HCT116 (cell line): ENCODE results near the gene TACR3. TPM values are rescaled to one million over a fixed set of nuclear protein-coding genes. Genes with fewer than 3 reads are reported as not detected.

Experiments used
- ATAC-seq: fragments of 200-7000 bp; cut with Tn5 transposase; 2 replicates; pipeline ENCODE4 v1.9.1; 2020; ENCODE audit warnings: mild to moderate bottlenecking, moderate library complexity
- BruUV-seq: library from RNA; stranded (reverse); fragments of 400-500 nt; replicated peaks from 2 replicates; lab custom pipeline; 2021; lab: Mats Ljungman, UMichigan
- CTCF ChIA-PET: fragments of 300-600 bp; sonication (Branson Sonifier 250); formaldehyde crosslinking; loops from one replicate; lab custom pipeline; 2021; ENCODE audit warnings: antibody characterized with exemption; lab: Charles Lee
- POLR2A ChIA-PET: fragments of 300-600, 350-600 bp; sonication (Branson Sonifier 250); formaldehyde crosslinking; loops from one replicate; lab custom pipeline; 2021; ENCODE audit warnings: antibody characterized with exemption; lab: Charles Lee
- RAD21 ChIA-PET, 2 experiments: fragments of 300-600 bp; sonication (Branson Sonifier 250); formaldehyde crosslinking; loops; one replicate each; lab custom pipeline; 2023; ENCODE audit warnings: low total read pairs in 2 of 2; ENCODE audit not compliant: uncharacterized antibody in 2 of 2, unreplicated experiment in 2 of 2, low non-redundant PET in 1 of 2; lab: Charles Lee
- DNase-seq: peaks from one replicate; pipeline ENCODE4 v3.0.0-alpha.2; 2010; ENCODE audit warnings: low read depth, low spot score
- H2AFZ ChIP-seq: fragments of 200-600 bp; shearing (Covaris generic), sonication (generic); 2 replicates; pipeline ENCODE4 v1.6.1; 2017; ENCODE audit warnings: low read depth, mixed run types, mixed read lengths, antibody characterized with exemption, low read length; ENCODE audit not compliant: poor library complexity, severe bottlenecking
- H3K27ac ChIP-seq: 2 replicates; pipeline ENCODE4 v1.5.1; 2012; ENCODE audit warnings: low read depth, low read length
- H3K27me3 ChIP-seq: fragments of 200-600 bp; sonication (generic); 2 replicates; pipeline ENCODE4 v1.6.1; 2016; ENCODE audit warnings: mixed run types, low read length, mixed read lengths; ENCODE audit not compliant: insufficient read depth
- H3K36me3 ChIP-seq, 2 experiments: fragments of 200-500 bp in 1 of 2; fragments of 200-600 bp in 1 of 2; sonication (Bioruptor generic) in 1 of 2; sonication (generic) in 1 of 2; 2 replicates each; pipeline versions ENCODE4 v1.5.1 to v1.6.1; 2014 to 2016; ENCODE audit warnings: low read length in 2 of 2, inconsistent platforms in 1 of 2, mixed read lengths in 1 of 2, mixed run types in 1 of 2; ENCODE audit not compliant: insufficient read depth in 2 of 2, control insufficient read depth in 1 of 2
- H3K4me1 ChIP-seq, 2 experiments: fragments of 200-600 bp in 1 of 2; sonication (generic) in 1 of 2; 2 replicates each; pipeline versions ENCODE4 v1.5.1 to v1.6.1; 2012 to 2017; ENCODE audit warnings: low read length in 2 of 2, inconsistent platforms in 1 of 2, mild to moderate bottlenecking in 1 of 2, mixed read lengths in 1 of 2, mixed run types in 1 of 2, moderate library complexity in 1 of 2; ENCODE audit not compliant: insufficient read depth in 2 of 2, control insufficient read depth in 1 of 2
- H3K4me2 ChIP-seq: fragments of 200-600 bp; sonication (generic); 2 replicates; pipeline ENCODE4 v1.6.1; 2017; ENCODE audit warnings: mixed run types, low read length, mixed read lengths
- H3K4me3 ChIP-seq, 2 experiments: fragments of 200-600 bp in 1 of 2; sonication (generic) in 1 of 2; replicated peaks in 1 of 2; 2 replicates each; pipeline ENCODE4 v1.5.1; 2011 to 2016; ENCODE audit warnings: low read length in 2 of 2, control low read depth in 1 of 2, low read depth in 1 of 2, mild to moderate bottlenecking in 1 of 2, mixed read lengths in 1 of 2, mixed run types in 1 of 2
- H3K79me2 ChIP-seq: fragments of 200-600 bp; sonication (generic); 2 replicates; pipeline ENCODE4 v1.6.1; 2017; ENCODE audit warnings: mild to moderate bottlenecking, mixed run types, low read length, moderate library complexity, mixed read lengths; ENCODE audit not compliant: insufficient read depth
- H3K9ac ChIP-seq: fragments of 200-600 bp; sonication (generic); 2 replicates; pipeline ENCODE4 v1.6.1; 2016; ENCODE audit warnings: low read length, mixed read lengths
- H3K9me2 ChIP-seq: fragments of 200-600 bp; sonication (generic), shearing (Covaris generic); 2 replicates; pipeline ENCODE4 v1.6.1; 2017; ENCODE audit warnings: mixed run types, mild to moderate bottlenecking, moderate library complexity; ENCODE audit not compliant: insufficient read depth
- H3K9me3 ChIP-seq, 2 experiments: fragments of 200-500 bp in 1 of 2; fragments of 200-600 bp in 1 of 2; sonication (Bioruptor generic) in 1 of 2; sonication (generic) in 1 of 2; 2 replicates each; pipeline ENCODE4 v1.6.1; 2014 to 2017; ENCODE audit warnings: low read length in 2 of 2, mixed read lengths in 2 of 2, inconsistent platforms in 1 of 2, low read depth in 1 of 2, mild to moderate bottlenecking in 1 of 2, mixed run types in 1 of 2, moderate library complexity in 1 of 2; ENCODE audit not compliant: control insufficient read depth in 1 of 2, insufficient read depth in 1 of 2
- H4K20me1 ChIP-seq: fragments of 200-600 bp; sonication (generic), shearing (Covaris generic); 2 replicates; pipeline ENCODE4 v1.6.1; 2017; ENCODE audit warnings: mixed run types, mild to moderate bottlenecking, moderate library complexity; ENCODE audit not compliant: insufficient read depth
- CBX3 ChIP-seq: IDR thresholded peaks from 2 replicates; pipeline ENCODE4 v1.6.1; 2012; ENCODE audit warnings: low read depth
- EZH2phosphoT487 ChIP-seq: fragments of 200-600 bp; IDR thresholded peaks from 2 replicates; pipeline ENCODE4 v1.6.1; 2018; ENCODE audit warnings: antibody characterized with exemption, borderline replicate concordance
- POLR2A ChIP-seq: IDR thresholded peaks from 2 replicates; pipeline ENCODE4 v1.7.0; 2011; ENCODE audit warnings: borderline replicate concordance; ENCODE audit not compliant: insufficient read depth, insufficient read length; ENCODE audit errors: extremely low read depth
- POLR2AphosphoS5 ChIP-seq: IDR thresholded peaks from 2 replicates; pipeline ENCODE4 v1.6.1; 2011; ENCODE audit warnings: mild to moderate bottlenecking, low read depth, low read length, moderate library complexity
- RAD21 ChIP-seq: IDR thresholded peaks from 2 replicates; pipeline ENCODE4 v1.6.1; 2012; ENCODE audit warnings: low read depth, mild to moderate bottlenecking
- SIN3A ChIP-seq: IDR thresholded peaks from 2 replicates; pipeline ENCODE4 v1.6.1; 2012; ENCODE audit warnings: low read depth
- SP1 ChIP-seq: IDR thresholded peaks from 2 replicates; pipeline ENCODE4 v1.6.1; 2012; ENCODE audit warnings: low read depth
- TCF7L2 ChIP-seq: IDR thresholded peaks from 2 replicates; pipeline ENCODE4 v1.7.0; 2011; ENCODE audit warnings: borderline replicate concordance, inconsistent platforms; ENCODE audit not compliant: insufficient read depth, insufficient read length; ENCODE audit errors: extremely low read depth
- YY1 ChIP-seq: IDR thresholded peaks from 2 replicates; pipeline ENCODE4 v1.6.1; 2011; ENCODE audit warnings: low read length, low read depth, moderate library complexity, mild to moderate bottlenecking; ENCODE audit not compliant: insufficient replicate concordance; ENCODE audit errors: extremely low read depth
- ZFX ChIP-seq: fragments of 450-650 bp; IDR thresholded peaks from 2 replicates; pipeline ENCODE4 v1.6.1; 2017
- intact Hi-C: fragments of 100-400 bp; cut with micrococcal nuclease; formaldehyde crosslinking; loops from 2 replicates; pipeline ENCODE4 v1.10.0; 2022
- total RNA-seq: library from RNA; stranded (reverse); gene quantifications from one replicate; pipeline ENCODE4 v1.2.1, GENCODE V29; 2021; ENCODE audit not compliant: unreplicated experiment
- TF ChIP-seq, protein P1 (sequence below): IDR thresholded peaks from 2 replicates; pipeline ENCODE4 v1.6.1; 2012; ENCODE audit warnings: low read depth
- TF ChIP-seq, protein P2 (sequence below): IDR thresholded peaks from 2 replicates; pipeline ENCODE4 v1.6.1; 2012
- TF ChIP-seq, protein P3 (sequence below): IDR thresholded peaks from 2 replicates; pipeline ENCODE4 v1.6.1; 2012

TACR3 gene
- total RNA-seq, 1 experiment from 2014 or later: not detected

DNA sequence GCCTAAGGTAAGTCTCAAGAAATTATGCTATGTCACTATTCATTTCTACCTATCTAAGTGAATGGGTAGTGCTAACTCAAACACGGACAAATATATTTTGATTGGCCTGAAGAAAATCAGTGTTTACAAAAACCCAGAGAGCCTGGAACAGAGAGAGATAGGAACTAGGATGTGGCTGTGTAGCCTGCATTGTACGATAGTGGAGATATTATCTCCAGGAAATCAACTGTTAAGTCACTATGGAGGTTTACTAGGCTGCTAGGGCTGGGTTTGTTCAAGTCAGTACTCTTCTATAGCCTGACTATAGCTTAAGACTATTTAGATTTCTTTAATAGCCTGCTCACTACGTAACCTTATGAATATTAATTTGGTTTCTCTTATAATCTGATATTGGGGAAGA lies 127.9 kb downstream of the TACR3 start:
- ChIA-PET POLR2A (no interaction called here), RAD21 (no interaction called here), CTCF (no interaction called here)
- H3K9me2 ChIP-seq: no peaks in the 10 kb centered on the region
- no peak overlapping the region for H3K27ac ChIP-seq
- intact Hi-C loops: no loop called here
- no peaks in the 10 kb centered on the region for H3K79me2 ChIP-seq
- H3K4me2 ChIP-seq: no peak overlapping the region
- no peak overlapping the region for H3K4me3 ChIP-seq
- no TSS peak for BruUV-seq
- no peaks in the 10 kb centered on the region for H3K27me3 ChIP-seq
- no peak for DNase-seq
- ATAC-seq: no peak
- no peaks in the 10 kb centered on the region for H4K20me1 ChIP-seq
- no peak overlapping the region for H3K9ac ChIP-seq
- H3K36me3 ChIP-seq: no peaks in the 10 kb centered on the region
- H3K9me3 ChIP-seq: no peaks in the 10 kb centered on the region
- TF ChIP-seq, protein P1, sequence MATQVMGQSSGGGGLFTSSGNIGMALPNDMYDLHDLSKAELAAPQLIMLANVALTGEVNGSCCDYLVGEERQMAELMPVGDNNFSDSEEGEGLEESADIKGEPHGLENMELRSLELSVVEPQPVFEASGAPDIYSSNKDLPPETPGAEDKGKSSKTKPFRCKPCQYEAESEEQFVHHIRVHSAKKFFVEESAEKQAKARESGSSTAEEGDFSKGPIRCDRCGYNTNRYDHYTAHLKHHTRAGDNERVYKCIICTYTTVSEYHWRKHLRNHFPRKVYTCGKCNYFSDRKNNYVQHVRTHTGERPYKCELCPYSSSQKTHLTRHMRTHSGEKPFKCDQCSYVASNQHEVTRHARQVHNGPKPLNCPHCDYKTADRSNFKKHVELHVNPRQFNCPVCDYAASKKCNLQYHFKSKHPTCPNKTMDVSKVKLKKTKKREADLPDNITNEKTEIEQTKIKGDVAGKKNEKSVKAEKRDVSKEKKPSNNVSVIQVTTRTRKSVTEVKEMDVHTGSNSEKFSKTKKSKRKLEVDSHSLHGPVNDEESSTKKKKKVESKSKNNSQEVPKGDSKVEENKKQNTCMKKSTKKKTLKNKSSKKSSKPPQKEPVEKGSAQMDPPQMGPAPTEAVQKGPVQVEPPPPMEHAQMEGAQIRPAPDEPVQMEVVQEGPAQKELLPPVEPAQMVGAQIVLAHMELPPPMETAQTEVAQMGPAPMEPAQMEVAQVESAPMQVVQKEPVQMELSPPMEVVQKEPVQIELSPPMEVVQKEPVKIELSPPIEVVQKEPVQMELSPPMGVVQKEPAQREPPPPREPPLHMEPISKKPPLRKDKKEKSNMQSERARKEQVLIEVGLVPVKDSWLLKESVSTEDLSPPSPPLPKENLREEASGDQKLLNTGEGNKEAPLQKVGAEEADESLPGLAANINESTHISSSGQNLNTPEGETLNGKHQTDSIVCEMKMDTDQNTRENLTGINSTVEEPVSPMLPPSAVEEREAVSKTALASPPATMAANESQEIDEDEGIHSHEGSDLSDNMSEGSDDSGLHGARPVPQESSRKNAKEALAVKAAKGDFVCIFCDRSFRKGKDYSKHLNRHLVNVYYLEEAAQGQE: no peak
- TF ChIP-seq ZFX (no peak), SIN3A (no peak), TCF7L2 (no peak)
- TF ChIP-seq, protein P2, sequence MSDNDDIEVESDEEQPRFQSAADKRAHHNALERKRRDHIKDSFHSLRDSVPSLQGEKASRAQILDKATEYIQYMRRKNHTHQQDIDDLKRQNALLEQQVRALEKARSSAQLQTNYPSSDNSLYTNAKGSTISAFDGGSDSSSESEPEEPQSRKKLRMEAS: no peak
- H2AFZ ChIP-seq: no peak overlapping the region
- H3K4me1 ChIP-seq: no peaks in the 10 kb centered on the region

DNA sequence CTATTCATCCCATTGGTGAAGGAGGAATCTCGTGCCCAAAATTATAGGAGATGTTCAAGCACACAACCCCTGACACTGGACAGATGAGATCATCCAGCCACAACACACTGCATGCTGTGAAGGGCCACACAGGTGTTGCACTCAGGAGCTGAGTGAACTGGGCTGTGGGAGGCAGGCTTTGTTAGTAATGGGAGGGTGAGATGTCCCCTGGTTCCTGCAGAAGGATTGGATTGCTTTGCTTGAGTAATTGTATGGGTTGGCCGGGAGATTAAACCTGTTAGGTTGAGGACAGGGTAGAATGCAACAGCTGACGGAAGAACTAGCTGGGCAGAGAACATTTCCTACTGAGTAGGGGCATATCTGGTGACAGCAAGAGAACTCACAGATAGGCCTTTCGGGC lies 152.2 kb downstream of the TACR3 start:
- RAD21 ChIA-PET: no interaction called here
- ATAC-seq (no peak), DNase-seq (no peak)
- H4K20me1 ChIP-seq: no peaks in the 10 kb centered on the region
- no peak overlapping the region for H3K27ac ChIP-seq
- CTCF ChIA-PET: no interaction called here
- H3K4me1 ChIP-seq: no peaks in the 10 kb centered on the region
- intact Hi-C loops: no loop called here
- H2AFZ ChIP-seq: no peak overlapping the region
- no peaks in the 10 kb centered on the region for H3K9me2 ChIP-seq
- H3K4me3 ChIP-seq: no peak overlapping the region
- no peaks in the 10 kb centered on the region for H3K79me2 ChIP-seq
- POLR2A ChIA-PET: no interaction called here
- H3K9me3 ChIP-seq: no peaks in the 10 kb centered on the region
- no peaks in the 10 kb centered on the region for H3K27me3 ChIP-seq
- no peaks in the 10 kb centered on the region for H3K36me3 ChIP-seq
- H3K4me2 ChIP-seq: no peak overlapping the region
- no TSS peak for BruUV-seq
- H3K9ac ChIP-seq: no peak overlapping the region
- TF ChIP-seq YY1: no peak
- no peak for TF ChIP-seq POLR2AphosphoS5
- no peak for TF ChIP-seq CBX3
- TF ChIP-seq EZH2phosphoT487: no peak
- no peak for TF ChIP-seq RAD21
- TF ChIP-seq, protein P3, sequence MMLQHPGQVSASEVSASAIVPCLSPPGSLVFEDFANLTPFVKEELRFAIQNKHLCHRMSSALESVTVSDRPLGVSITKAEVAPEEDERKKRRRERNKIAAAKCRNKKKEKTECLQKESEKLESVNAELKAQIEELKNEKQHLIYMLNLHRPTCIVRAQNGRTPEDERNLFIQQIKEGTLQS: no peak
- TF ChIP-seq, protein P1: no peak
- TF ChIP-seq, protein P2: no peak
- TF ChIP-seq POLR2A: no peak
- TF ChIP-seq SP1: no peak
